Neural progenitor cell (in vitro differentiated cells): ENCODE results near the gene GEMIN5.

Source experiments
- CTCF ChIP-seq: fragments of 200-600 bp; sonication (generic); IDR thresholded peaks from 2 replicates; pipeline ENCODE4 v1.5.1; 2017; ENCODE audit warnings: antibody characterized with exemption, mild to moderate bottlenecking
- EZH2phosphoT487 ChIP-seq: fragments of 200-600 bp; sonication (generic); IDR thresholded peaks from 2 replicates; pipeline ENCODE4 v1.6.1; 2017; ENCODE audit warnings: antibody characterized with exemption

GRCh38 chr5:154986151-154986550 lies 48.1 kb upstream of the GEMIN5 start:
- TF ChIP-seq CTCF (no peak), EZH2phosphoT487 (no peak)
